Stimulated activated CD4-positive, alpha-beta T cell treated with anti-CD3 and anti-CD28 coated beads, Interleukin-2, amount 100 ng/mL, for 24 hours (primary cell): ENCODE data around the gene RNF213.
"Not testable (repeated sequence)": the region's sequence is repeated elsewhere in the genome, so short reads cannot be mapped to it uniquely, and the experiment has no call there.

Experiments
- DNase-seq, 2 donors: peaks; one replicate each; pipeline ENCODE4 v3.0.0-alpha.2; 2020

RNF213 gene

GRCh38 chr17:80396157-80397033 is 135.7 kb downstream of the RNF213 start:
- no peak for DNase-seq

GRCh38 chr17:80397034-80397387 is 136.4 kb downstream of the RNF213 start:
- no peak for DNase-seq

- DNase-seq, result no peak
Observed at GRCh38 chr17:80397686-80398085, 137.0 kb downstream of the RNF213 start.

GRCh38 chr17:80401086-80401485 is 140.4 kb downstream of the RNF213 start:
- not testable (repeated sequence) for DNase-seq

- not testable (repeated sequence) for DNase-seq
Observed at GRCh38 chr17:80402102-80402501, 141.4 kb downstream of the RNF213 start.

- no peak for DNase-seq
Observed at GRCh38 chr17:80402959-80403358, 142.3 kb downstream of the RNF213 start.

GRCh38 chr17:80406146-80406545 is 145.5 kb downstream of the RNF213 start:
- no peak for DNase-seq

- not testable (repeated sequence) for DNase-seq
Observed at GRCh38 chr17:80407917-80408316, 147.3 kb downstream of the RNF213 start.

GRCh38 chr17:80408872-80409271 is 148.2 kb downstream of the RNF213 start:
- DNase-seq, result peak in 1 of 2 donors; percentile 38

- no peak for DNase-seq
Observed at GRCh38 chr17:80409626-80410025, 149.0 kb downstream of the RNF213 start.

- not testable (repeated sequence) for DNase-seq
Observed at GRCh38 chr17:80410441-80411087, 149.9 kb downstream of the RNF213 start.

- DNase-seq, result no peak
Observed at GRCh38 chr17:80413771-80414507, 153.3 kb downstream of the RNF213 start.

- no peak for DNase-seq
Observed at GRCh38 chr17:80414508-80414802, 153.8 kb downstream of the RNF213 start.

GRCh38 chr17:80414803-80415625 is 154.4 kb downstream of the RNF213 start, which contains the start of gene ENDOV:
Gene ENDOV (plus strand): TSS chr17:80415167. CDS start chr17:80415195, 28 bp downstream.
- peak; percentile 92 to 94 for DNase-seq

- DNase-seq, result no peak
Observed at GRCh38 chr17:80415626-80416137, 155.0 kb downstream of the RNF213 start.

GRCh38 chr17:80416260-80416939 is 155.7 kb downstream of the RNF213 start:
- DNase-seq, result no peak

- DNase-seq, result no peak
Observed at GRCh38 chr17:80416940-80417293, 156.3 kb downstream of the RNF213 start.

- no peak for DNase-seq
Observed at GRCh38 chr17:80418589-80418988, 157.9 kb downstream of the RNF213 start.

GRCh38 chr17:80419255-80419654 is 158.6 kb downstream of the RNF213 start:
- DNase-seq, result no peak

- no peak for DNase-seq
Observed at GRCh38 chr17:80421381-80422090, 160.9 kb downstream of the RNF213 start.

GRCh38 chr17:80422276-80422675 is 161.6 kb downstream of the RNF213 start:
- DNase-seq, result no peak
